Central memory CD8-positive, alpha-beta T cell (primary cell): Measurements from ENCODE around the gene METRN.
A peak's percentile ranks its signal among the peaks of the same experiment; 100 is the strongest.

ENCODE experiments used
- ATAC-seq: fragments of 150-1000 bp; cut with Tn5 transposase; replicated peaks from 2 replicates; pipeline ENCODE4 v1.10.0; 2022; ENCODE audit warnings: mild to moderate bottlenecking, moderate FRiP score, moderate number of reproducible peaks; ENCODE audit not compliant: poor library complexity, severe bottlenecking; ENCODE audit errors: extremely low read depth
- DNase-seq, 2 donors: peaks; one replicate each; pipeline ENCODE4 v3.0.0; 2021; ENCODE audit warnings: low spot score in 2 of 2
- H3K27ac Mint-ChIP-seq: one replicate; pipeline ENCODE4 v1.8.0; 2022; ENCODE audit warnings: low read depth, mild to moderate bottlenecking, moderate library complexity, mixed read lengths
- H3K27me3 Mint-ChIP-seq: one replicate; pipeline ENCODE4 v1.8.0; 2022; ENCODE audit warnings: mixed read lengths
- H3K36me3 Mint-ChIP-seq: one replicate; pipeline ENCODE4 v1.8.0; 2022; ENCODE audit warnings: mild to moderate bottlenecking, moderate library complexity, mixed read lengths; ENCODE audit not compliant: insufficient read depth
- H3K4me1 Mint-ChIP-seq: one replicate; pipeline ENCODE4 v1.8.0; 2022; ENCODE audit warnings: mixed read lengths
- H3K4me3 Mint-ChIP-seq: one replicate; pipeline ENCODE4 v1.8.0; 2022; ENCODE audit warnings: mild to moderate bottlenecking, moderate library complexity, mixed read lengths
- H3K9me3 Mint-ChIP-seq: one replicate; pipeline ENCODE4 v1.8.0; 2022; ENCODE audit warnings: mixed read lengths

Gene METRN

DNA sequence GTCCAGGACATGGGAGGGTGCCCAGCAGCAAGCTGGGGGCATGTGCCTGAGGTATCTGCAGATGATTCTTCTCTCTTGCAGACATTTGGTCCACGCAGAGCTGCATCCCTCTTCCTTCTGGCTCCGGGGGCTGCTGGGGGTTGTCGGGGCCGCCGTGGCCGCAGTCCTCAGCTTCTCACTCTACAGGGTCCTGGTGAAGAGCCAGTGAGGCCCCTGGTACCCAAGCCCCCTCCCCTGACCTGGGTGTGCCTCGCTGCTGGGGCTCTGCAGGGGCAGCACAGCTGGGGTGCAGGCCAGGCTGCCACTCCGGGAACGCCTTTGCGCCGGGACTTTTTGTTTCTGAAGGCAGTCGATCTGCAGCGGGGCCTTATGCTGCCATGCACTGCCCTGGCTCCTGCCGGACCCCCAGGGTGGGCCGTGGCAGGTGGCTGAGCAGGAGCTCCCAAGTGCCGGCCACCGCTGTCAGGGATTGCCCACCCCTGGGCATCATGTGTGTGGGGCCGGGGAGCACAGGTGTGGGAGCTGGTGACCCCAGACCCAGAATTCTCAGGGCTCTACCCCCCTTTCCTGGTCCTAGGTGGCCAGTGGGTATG is 41.4 kb upstream of the METRN start:
- no peak for ATAC-seq
- Mint-ChIP-seq H3K4me1 (peaks cover 6% of the 10 kb centered on the region), H3K9me3 (no peaks in the 10 kb centered on the region), H3K36me3 (peaks cover 11% of the 10 kb centered on the region), H3K27ac (no peak overlapping the region), H3K4me3 (no peak overlapping the region), H3K27me3 (no peaks in the 10 kb centered on the region)
- no peak for DNase-seq

DNA sequence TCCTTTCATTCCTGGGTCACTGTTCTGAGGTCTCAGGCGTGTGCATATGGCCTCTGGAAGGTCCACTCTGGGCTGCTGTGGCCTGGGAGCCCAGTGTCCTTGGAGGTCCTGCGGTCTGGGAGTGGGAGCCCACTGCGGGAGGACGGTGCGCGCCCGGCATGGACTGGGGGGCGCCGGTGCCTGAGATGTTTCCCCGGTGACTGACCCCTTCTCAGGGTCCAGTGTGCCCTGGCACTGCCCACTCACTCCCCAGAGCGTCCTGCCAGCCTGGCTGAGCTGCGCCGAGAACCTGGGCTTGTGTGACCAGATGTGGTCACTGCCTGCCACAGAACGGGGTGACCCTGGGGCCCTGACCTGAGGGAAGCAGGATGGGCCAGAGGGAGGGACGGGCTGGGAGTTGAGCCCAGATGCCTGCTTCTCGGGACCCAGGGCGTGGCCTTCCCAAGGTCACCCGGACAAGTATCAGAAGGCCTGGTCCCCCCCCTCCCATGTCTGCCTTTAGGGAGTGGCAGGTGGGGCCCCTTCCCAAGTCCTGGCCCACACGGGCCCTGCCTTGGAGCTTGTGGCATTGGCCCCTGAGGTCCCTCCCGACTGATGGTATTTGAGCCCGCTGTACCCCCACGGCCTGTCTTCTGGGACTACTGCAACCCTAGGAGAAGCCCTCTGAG is 40.6 kb upstream of the METRN start:
- no peak for DNase-seq
- H3K4me3 Mint-ChIP-seq: peak overlapping the region; percentile 50
- no peaks in the 10 kb centered on the region for H3K9me3 Mint-ChIP-seq
- no peak for ATAC-seq
- peaks cover 14% of the 10 kb centered on the region for H3K36me3 Mint-ChIP-seq
- H3K27ac Mint-ChIP-seq: no peak overlapping the region
- H3K27me3 Mint-ChIP-seq: no peaks in the 10 kb centered on the region
- peaks cover 6% of the 10 kb centered on the region for H3K4me1 Mint-ChIP-seq

DNA sequence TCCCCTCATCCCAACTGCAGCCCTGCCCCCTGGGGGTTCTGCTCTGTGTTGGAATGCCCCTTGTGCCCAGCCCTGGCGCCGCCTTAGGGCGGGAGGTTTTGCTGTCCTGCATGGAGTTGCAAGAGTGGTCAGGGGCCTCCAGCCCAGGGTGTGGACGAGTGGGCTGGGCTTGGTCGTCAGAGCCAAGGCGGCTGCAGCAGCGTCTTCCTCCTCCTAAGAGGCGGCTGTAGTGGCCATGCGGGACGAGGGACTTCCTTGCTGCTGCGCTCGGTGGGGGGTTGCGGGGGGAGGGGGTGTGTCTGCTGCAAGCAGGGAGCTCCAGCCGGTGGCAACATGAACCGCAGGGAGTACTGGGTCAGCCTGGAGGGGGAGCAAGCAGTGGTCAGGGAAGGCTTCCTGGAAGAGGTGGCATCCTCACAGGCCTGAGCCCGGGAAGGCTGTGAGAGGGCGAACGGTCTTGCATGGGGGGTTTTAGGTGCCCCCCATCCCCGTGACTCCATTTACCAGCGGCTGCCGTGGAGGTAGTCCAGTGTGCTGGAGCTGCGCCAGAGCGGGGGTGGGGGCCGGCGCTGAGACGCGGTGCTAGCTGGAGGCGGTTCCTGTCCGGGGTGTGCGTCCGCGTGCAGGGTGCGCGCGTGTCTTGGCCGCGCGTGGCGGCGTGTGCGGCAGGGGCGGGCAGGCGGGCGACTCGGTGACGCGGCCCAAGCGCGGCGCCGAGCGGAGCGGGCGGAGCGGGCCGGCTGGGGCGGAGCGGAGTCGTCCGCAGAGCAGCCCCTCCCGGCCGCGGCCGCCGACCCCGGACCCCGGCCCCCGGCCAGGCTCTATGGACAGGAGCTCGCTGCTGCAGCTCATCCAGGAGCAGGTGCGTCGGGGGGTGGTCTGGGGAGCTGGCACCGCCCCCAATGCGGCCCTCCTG is 39.7 kb upstream of the METRN start, which contains the start of gene RHBDL1:
Gene RHBDL1, plus strand, starts transcription at position 704 of the 916 bp plus-strand sequence. Its CDS starts 120 bp downstream, at position 824.
- no peak within 1 kb of the TSS for H3K27ac Mint-ChIP-seq
- DNase-seq: no peak
- H3K9me3 Mint-ChIP-seq: no peaks in the 10 kb centered on the region
- peaks cover 9% of the 10 kb centered on the region for H3K4me1 Mint-ChIP-seq
- no peaks in the 10 kb centered on the region for H3K27me3 Mint-ChIP-seq
- peak within 1 kb of the TSS; percentile 50 for H3K4me3 Mint-ChIP-seq
- H3K36me3 Mint-ChIP-seq: peaks cover 13% of the 10 kb centered on the region
- ATAC-seq: no peak

GRCh38 chr16:675884-676564 is 38.9 kb upstream of the METRN start:
- ATAC-seq (no peak), DNase-seq (no peak)
- H3K27ac Mint-ChIP-seq: no peak overlapping the region
- no peaks in the 10 kb centered on the region for H3K27me3 Mint-ChIP-seq
- no peak overlapping the region for H3K4me3 Mint-ChIP-seq
- peaks cover 15% of the 10 kb centered on the region for H3K36me3 Mint-ChIP-seq
- no peaks in the 10 kb centered on the region for H3K9me3 Mint-ChIP-seq
- peaks cover 11% of the 10 kb centered on the region for H3K4me1 Mint-ChIP-seq

DNA sequence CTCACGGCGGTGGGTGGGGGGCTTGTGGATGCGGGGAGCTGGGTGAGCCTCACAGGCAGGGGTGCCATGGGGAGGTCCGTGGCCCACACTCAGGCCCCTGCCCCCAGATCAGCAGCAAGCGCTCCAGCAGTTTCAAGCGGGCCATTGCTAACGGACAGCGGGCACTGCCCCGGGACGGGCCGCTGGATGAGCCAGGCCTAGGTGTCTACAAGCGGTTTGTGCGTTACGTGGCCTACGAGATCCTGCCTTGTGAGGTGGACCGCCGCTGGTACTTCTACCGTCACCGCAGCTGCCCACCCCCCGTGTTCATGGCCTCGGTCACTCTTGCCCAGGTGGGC is 38.4 kb upstream of the METRN start:
- Mint-ChIP-seq H3K4me1 (peaks cover 15% of the 10 kb centered on the region), H3K36me3 (peaks cover 14% of the 10 kb centered on the region), H3K4me3 (no peak overlapping the region), H3K27ac (no peak overlapping the region), H3K27me3 (no peaks in the 10 kb centered on the region), H3K9me3 (no peaks in the 10 kb centered on the region)
- DNase-seq: no peak
- ATAC-seq: no peak

GRCh38 chr16:676913-677312 is 38.0 kb upstream of the METRN start:
- DNase-seq: no peak
- H3K27ac Mint-ChIP-seq: no peak overlapping the region
- H3K9me3 Mint-ChIP-seq: no peaks in the 10 kb centered on the region
- peaks cover 16% of the 10 kb centered on the region for H3K36me3 Mint-ChIP-seq
- H3K27me3 Mint-ChIP-seq: no peaks in the 10 kb centered on the region
- ATAC-seq: no peak
- no peak overlapping the region for H3K4me3 Mint-ChIP-seq
- H3K4me1 Mint-ChIP-seq: peaks cover 19% of the 10 kb centered on the region

DNA sequence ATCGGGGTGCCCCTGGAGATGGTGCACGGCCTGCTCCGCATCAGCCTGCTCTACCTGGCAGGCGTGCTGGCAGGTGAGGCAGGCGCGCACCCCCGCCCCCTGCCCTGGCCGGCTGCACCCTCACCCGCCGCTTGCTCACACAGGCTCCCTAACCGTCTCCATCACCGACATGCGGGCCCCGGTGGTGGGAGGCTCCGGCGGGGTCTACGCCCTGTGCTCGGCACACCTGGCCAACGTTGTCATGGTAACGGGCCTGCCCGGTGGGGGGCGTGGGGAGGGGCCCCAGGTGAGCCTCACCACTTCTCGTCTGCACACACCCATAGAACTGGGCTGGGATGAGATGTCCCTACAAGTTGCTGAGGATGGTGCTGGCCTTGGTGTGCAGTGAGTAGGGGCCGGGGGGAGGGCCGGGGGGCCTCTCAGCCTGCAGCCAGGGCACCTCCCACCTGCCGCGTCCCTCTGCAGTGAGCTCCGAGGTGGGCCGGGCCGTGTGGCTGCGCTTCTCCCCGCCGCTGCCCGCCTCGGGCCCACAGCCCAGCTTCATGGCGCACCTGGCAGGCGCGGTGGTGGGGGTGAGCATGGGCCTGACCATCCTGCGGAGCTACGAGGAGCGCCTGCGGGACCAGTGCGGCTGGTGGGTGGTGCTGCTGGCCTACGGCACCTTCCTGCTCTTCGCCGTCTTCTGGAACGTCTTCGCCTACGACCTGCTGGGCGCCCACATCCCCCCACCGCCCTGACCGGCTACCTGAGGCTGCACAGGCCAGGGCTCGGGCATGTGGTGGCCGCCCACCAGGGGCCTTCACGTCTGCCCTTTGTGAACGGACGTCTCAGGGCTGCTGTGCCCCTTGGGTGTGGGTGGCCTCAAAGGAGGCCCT is 37.4 kb upstream of the METRN start:
- H3K36me3 Mint-ChIP-seq: peaks cover 23% of the 10 kb centered on the region
- no peaks in the 10 kb centered on the region for H3K27me3 Mint-ChIP-seq
- no peaks in the 10 kb centered on the region for H3K9me3 Mint-ChIP-seq
- ATAC-seq (no peak), DNase-seq (no peak)
- H3K27ac Mint-ChIP-seq: no peak overlapping the region
- H3K4me3 Mint-ChIP-seq: no peak overlapping the region
- peaks cover 24% of the 10 kb centered on the region for H3K4me1 Mint-ChIP-seq

DNA sequence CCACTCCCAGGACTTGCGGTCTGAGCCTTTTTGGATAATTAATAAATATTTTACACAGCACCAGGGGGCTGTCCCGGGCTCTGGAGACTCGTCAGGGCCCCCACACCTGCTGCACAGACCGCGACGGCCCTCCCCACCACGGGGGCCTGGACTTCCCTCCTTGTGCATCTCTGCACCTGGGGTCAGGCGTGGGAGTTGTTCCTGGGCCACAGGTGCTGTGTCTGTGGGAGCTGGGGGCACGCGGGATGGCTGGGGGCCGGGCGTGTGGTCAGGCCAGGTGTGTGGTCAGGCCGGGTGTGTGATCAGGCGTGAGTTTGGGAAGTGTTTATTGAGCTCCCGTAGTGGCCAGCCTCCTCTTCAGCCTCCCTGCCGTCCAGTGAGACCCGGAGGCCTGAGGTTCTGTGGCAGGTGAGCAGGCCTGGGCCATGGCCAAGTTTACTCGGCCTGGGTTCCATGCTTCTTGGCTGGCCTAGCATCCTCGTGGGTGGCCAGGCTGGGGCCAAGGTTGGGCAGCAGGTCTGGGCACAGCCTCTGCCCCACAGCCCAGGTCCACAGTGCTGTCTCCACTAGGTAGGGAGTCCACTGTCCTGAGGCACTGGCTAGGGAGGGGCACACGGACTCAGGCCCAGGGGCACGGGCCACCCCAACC is 36.6 kb upstream of the METRN start:
- DNase-seq: no peak
- H3K4me1 Mint-ChIP-seq: peaks cover 26% of the 10 kb centered on the region
- H3K9me3 Mint-ChIP-seq: no peaks in the 10 kb centered on the region
- H3K36me3 Mint-ChIP-seq: peaks cover 24% of the 10 kb centered on the region
- no peak overlapping the region for H3K4me3 Mint-ChIP-seq
- no peaks in the 10 kb centered on the region for H3K27me3 Mint-ChIP-seq
- no peak for ATAC-seq
- H3K27ac Mint-ChIP-seq: no peak overlapping the region

- no peak overlapping the region for H3K27ac Mint-ChIP-seq
- H3K4me1 Mint-ChIP-seq: peaks cover 26% of the 10 kb centered on the region
- peak; percentile 9 for ATAC-seq
These were observed 35.8 kb upstream of the METRN start for GRCh38 chr16:678858-679813.

DNA sequence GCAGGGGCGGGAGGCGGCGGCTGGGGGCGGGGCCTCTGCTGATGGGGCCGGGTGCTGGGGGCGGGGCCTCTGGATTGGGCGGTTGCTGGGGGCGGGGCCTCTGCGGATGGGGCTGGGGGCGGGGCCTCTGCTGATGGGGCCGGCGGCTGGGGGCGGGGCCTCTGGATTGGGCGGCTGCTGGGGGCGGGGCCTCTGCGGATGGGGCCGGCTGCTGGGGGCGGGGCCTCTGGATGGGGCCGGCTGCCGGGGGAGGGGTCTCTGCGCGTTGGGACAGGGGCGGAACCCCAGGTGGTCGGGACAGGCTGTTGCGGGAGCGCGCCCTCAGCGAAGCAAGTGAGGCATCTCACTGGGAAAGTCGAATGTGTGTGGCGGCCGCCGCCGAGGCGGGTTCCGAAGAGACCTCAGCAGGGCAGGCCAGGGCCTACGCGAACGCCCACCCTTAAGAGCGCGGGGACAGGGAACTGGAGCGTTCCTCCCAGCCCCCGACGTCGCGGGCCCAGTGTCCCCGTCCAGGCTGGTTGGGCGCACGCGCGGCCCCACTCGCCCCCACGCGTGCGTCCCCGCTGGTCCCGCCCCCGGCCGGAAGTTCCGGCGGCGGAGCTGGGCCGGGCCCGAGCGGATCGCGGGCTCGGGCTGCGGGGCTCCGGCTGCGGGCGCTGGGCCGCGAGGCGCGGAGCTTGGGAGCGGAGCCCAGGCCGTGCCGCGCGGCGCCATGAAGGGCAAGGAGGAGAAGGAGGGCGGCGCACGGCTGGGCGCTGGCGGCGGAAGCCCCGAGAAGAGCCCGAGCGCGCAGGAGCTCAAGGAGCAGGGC is 34.9 kb upstream of the METRN start, which contains the start of gene STUB1:
Gene STUB1, plus strand, starts transcription at position 597 of the 811 bp plus-strand sequence. Its CDS starts 116 bp downstream, at position 713.
- no peak within 1 kb of the TSS for H3K27ac Mint-ChIP-seq
- DNase-seq (peak; percentile 69 to 70), ATAC-seq (peak; percentile 38)
- peaks cover 27% of the 10 kb centered on the region for H3K36me3 Mint-ChIP-seq
- peaks cover 32% of the 10 kb centered on the region for H3K4me1 Mint-ChIP-seq
- H3K9me3 Mint-ChIP-seq: no peaks in the 10 kb centered on the region
- H3K4me3 Mint-ChIP-seq: peak within 1 kb of the TSS; percentile 73
- H3K27me3 Mint-ChIP-seq: no peaks in the 10 kb centered on the region

More at GRCh38 chr16:678858-679813, 35.8 kb upstream of the METRN start:
- no peak for DNase-seq
- Mint-ChIP-seq H3K27me3 (no peaks in the 10 kb centered on the region), H3K4me3 (peak overlapping the region; percentile 73), H3K36me3 (peaks cover 25% of the 10 kb centered on the region), H3K9me3 (no peaks in the 10 kb centered on the region)
